Liver (tissue), 9 donors: Measurements from ENCODE around the gene SPDYE4. TPM values are rescaled to one million over a fixed set of nuclear protein-coding genes. Genes with fewer than 3 reads are reported as not detected.

Experiments used
- DNase-seq: peaks from one replicate; pipeline ENCODE4 v3.0.0-alpha.2; 2017; ENCODE audit warnings: low spot score
- H3K27ac ChIP-seq, 2 donors: one replicate each; pipeline ENCODE4 v1.7.0; 2013; ENCODE audit warnings: inconsistent platforms in 2 of 2, low read length in 2 of 2, control low read depth in 1 of 2, low read depth in 1 of 2, mild to moderate bottlenecking in 1 of 2
- H3K27me3 ChIP-seq, 4 donors: one replicate each; pipeline versions ENCODE4 v1.6.1 to v1.7.0; 2013; ENCODE audit warnings: low read length in 3 of 4, inconsistent platforms in 1 of 4, mild to moderate bottlenecking in 1 of 4, moderate library complexity in 1 of 4; ENCODE audit not compliant: control insufficient read depth in 4 of 4, insufficient read depth in 4 of 4
- H3K36me3 ChIP-seq, 4 donors: one replicate each; pipeline versions ENCODE4 v1.6.1 to v1.7.0; 2013; ENCODE audit warnings: low read length in 3 of 4, mild to moderate bottlenecking in 3 of 4, low read depth in 1 of 4, moderate library complexity in 1 of 4; ENCODE audit not compliant: control insufficient read depth in 4 of 4, insufficient read depth in 3 of 4
- H3K4me1 ChIP-seq, 4 donors: one replicate each; pipeline versions ENCODE4 v1.6.1 to v1.7.0; 2013; ENCODE audit warnings: low read length in 3 of 4, mild to moderate bottlenecking in 3 of 4, moderate library complexity in 1 of 4; ENCODE audit not compliant: control insufficient read depth in 4 of 4, insufficient read depth in 4 of 4
- H3K4me3 ChIP-seq, 3 donors: one replicate each; pipeline versions ENCODE4 v1.6.1 to v1.7.0; 2013; ENCODE audit warnings: low read length in 3 of 3, control low read depth in 1 of 3, low read depth in 1 of 3, mild to moderate bottlenecking in 1 of 3
- H3K9ac ChIP-seq, 2 donors: one replicate each; pipeline ENCODE4 v1.7.0; 2013; ENCODE audit warnings: low read length in 2 of 2, mild to moderate bottlenecking in 2 of 2, moderate library complexity in 2 of 2, control low read depth in 1 of 2, low read depth in 1 of 2
- H3K9me3 ChIP-seq, 4 donors: one replicate each; pipeline versions ENCODE4 v1.6.1 to v1.7.0; 2013; ENCODE audit warnings: low read length in 3 of 4; ENCODE audit not compliant: control insufficient read depth in 4 of 4
- ATF3 ChIP-seq: IDR thresholded peaks from 2 replicates; pipeline ENCODE4 v1.6.1; 2016; ENCODE audit warnings: antibody characterized with exemption
- CTCF ChIP-seq: fragments of 150-350 bp; IDR thresholded peaks from 2 replicates; pipeline ENCODE4 v1.5.1; 2017; ENCODE audit warnings: improper control_type of control experiment, low read depth, low read length; ENCODE audit not compliant: missing input control
- EGR1 ChIP-seq, 2 donors: IDR thresholded peaks; 2 replicates each; pipeline ENCODE4 v1.6.1; 2016 to 2018; ENCODE audit warnings: antibody characterized with exemption in 2 of 2, low read depth in 2 of 2
- FOXA1 ChIP-seq: IDR thresholded peaks from 2 replicates; pipeline ENCODE4 v1.6.1; 2016; ENCODE audit warnings: antibody characterized with exemption
- FOXA2 ChIP-seq: IDR thresholded peaks from 2 replicates; pipeline ENCODE4 v1.6.1; 2016; ENCODE audit warnings: antibody characterized with exemption
- GABPA ChIP-seq, 2 donors: IDR thresholded peaks in 1 of 2; conservative IDR thresholded peaks in 1 of 2; 2 replicates each; pipeline ENCODE4 v1.6.1; 2016; ENCODE audit warnings: antibody characterized with exemption in 2 of 2, mild to moderate bottlenecking in 1 of 2, moderate library complexity in 1 of 2
- HNF4A ChIP-seq, 2 donors: conservative IDR thresholded peaks; 2 replicates each; pipeline ENCODE4 v1.6.1; 2016; ENCODE audit warnings: antibody characterized with exemption in 2 of 2, mild to moderate bottlenecking in 2 of 2
- HNF4G ChIP-seq: IDR thresholded peaks from 2 replicates; pipeline ENCODE4 v1.6.1; 2016; ENCODE audit warnings: antibody characterized with exemption
- JUND ChIP-seq, 2 donors: IDR thresholded peaks; 2 replicates each; pipeline ENCODE4 v1.6.1; 2016; ENCODE audit warnings: antibody characterized with exemption in 2 of 2
- MAX ChIP-seq: IDR thresholded peaks from 2 replicates; pipeline ENCODE4 v1.6.1; 2016; ENCODE audit warnings: antibody characterized with exemption
- NR2F2 ChIP-seq: IDR thresholded peaks from 2 replicates; pipeline ENCODE4 v1.6.1; 2016; ENCODE audit warnings: antibody characterized with exemption
- RAD21 ChIP-seq, 2 donors: IDR thresholded peaks; 2 replicates each; pipeline ENCODE4 v1.6.1; 2016; ENCODE audit warnings: antibody characterized with exemption in 2 of 2, mild to moderate bottlenecking in 2 of 2
- REST ChIP-seq: IDR thresholded peaks from 2 replicates; pipeline ENCODE4 v1.6.1; 2016; ENCODE audit warnings: antibody characterized with exemption, mild to moderate bottlenecking
- RXRA ChIP-seq, 2 donors: IDR thresholded peaks; 2 replicates each; pipeline ENCODE4 v1.6.1; 2017 to 2018; ENCODE audit warnings: antibody characterized with exemption in 2 of 2, mild to moderate bottlenecking in 1 of 2
- SP1 ChIP-seq: IDR thresholded peaks from 2 replicates; pipeline ENCODE4 v1.6.1; 2018; ENCODE audit warnings: antibody characterized with exemption, mild to moderate bottlenecking
- TAF1 ChIP-seq: conservative IDR thresholded peaks from 2 replicates; pipeline ENCODE4 v1.6.1; 2016; ENCODE audit warnings: antibody characterized with exemption, mild to moderate bottlenecking
- YY1 ChIP-seq: IDR thresholded peaks from 2 replicates; pipeline ENCODE4 v1.6.1; 2016; ENCODE audit warnings: antibody characterized with exemption, mild to moderate bottlenecking
- WGBS: extraction: QIAGEN DNeasy Blood & Tissue Kit; methylation state at CpG from one replicate; pipeline ENCODE4 v1.1.7; 2013; 5-methylcytosine and 5-hydroxymethylcytosine counted together
- polyA plus RNA-seq, 2 donors: library from polyadenylated mRNA; stranded (reverse) in 1 of 2; unstranded in 1 of 2; fragments of 200-250 nt in 1 of 2; fragments of >200 nt in 1 of 2; fragmentation: Nextera tagmentation in 1 of 2; extraction: Ambion mirVana in 1 of 2; gene quantifications; one replicate each; pipeline versions ENCODE4 v1.2.1 to v1.2.3, GENCODE V29; 2013 to 2015
- total RNA-seq, 2 donors: library from RNA; depleted of rRNA; stranded (reverse); fragments of >200 nt; gene quantifications; one replicate each; pipeline ENCODE4 v1.2.3, GENCODE V29; 2014
- TF ChIP-seq, protein P1 (sequence below): IDR thresholded peaks from 2 replicates; pipeline ENCODE4 v1.6.1; 2016; ENCODE audit warnings: antibody characterized with exemption
- donor health status: healthy.
- donor health status: healthy.
- donor health status: healthy.
- donor health status: healthy.
- donor health status: healthy.

The SPDYE4 gene
- total and polyA plus RNA-seq, 4 donors = not detected

DNA sequence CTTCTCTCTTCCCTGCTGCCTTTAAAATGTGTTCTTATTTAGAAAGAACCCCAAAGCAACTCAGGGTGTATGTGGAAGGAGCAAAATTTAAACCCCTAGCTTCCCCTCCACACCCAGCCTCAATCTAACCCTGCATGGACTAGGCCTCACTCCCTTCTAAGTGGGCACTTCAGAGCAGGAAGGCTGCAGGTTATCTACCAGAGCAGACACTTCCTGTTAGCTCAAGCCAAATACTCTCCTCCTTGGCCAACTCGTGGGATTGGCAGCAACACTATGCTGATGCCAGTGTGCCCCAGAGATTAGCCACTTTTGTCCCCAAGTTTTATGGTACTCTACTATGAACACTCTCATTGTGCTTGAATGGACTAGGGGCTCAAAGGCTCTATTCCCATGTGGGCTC is 49.3 kb downstream of the SPDYE4 start (continued):
- TF ChIP-seq REST = no peak

- Histone ChIP-seq H3K9ac (no peak overlapping the region), H3K27me3 (no peaks in the 10 kb centered on the region), H3K4me1 (peaks cover 3 to 10% (median 7%) of the 10 kb centered on the region in 4 donors), H3K36me3 (no peaks in the 10 kb centered on the region), H3K4me3 (no peak overlapping the region), H3K27ac (no peak overlapping the region), H3K9me3 (no peaks in the 10 kb centered on the region)
- TF ChIP-seq HNF4A (conservative IDR thresholded peaks at IDR 0.05) = no peak
- TF ChIP-seq NR2F2 = peak; percentile 85
- no peak for TF ChIP-seq EGR1 (IDR thresholded peaks at IDR 0.05; ENCODE audit: low read depth in 2 of 2)
- TF ChIP-seq, protein P1, sequence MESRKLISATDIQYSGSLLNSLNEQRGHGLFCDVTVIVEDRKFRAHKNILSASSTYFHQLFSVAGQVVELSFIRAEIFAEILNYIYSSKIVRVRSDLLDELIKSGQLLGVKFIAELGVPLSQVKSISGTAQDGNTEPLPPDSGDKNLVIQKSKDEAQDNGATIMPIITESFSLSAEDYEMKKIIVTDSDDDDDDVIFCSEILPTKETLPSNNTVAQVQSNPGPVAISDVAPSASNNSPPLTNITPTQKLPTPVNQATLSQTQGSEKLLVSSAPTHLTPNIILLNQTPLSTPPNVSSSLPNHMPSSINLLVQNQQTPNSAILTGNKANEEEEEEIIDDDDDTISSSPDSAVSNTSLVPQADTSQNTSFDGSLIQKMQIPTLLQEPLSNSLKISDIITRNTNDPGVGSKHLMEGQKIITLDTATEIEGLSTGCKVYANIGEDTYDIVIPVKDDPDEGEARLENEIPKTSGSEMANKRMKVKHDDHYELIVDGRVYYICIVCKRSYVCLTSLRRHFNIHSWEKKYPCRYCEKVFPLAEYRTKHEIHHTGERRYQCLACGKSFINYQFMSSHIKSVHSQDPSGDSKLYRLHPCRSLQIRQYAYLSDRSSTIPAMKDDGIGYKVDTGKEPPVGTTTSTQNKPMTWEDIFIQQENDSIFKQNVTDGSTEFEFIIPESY = no peak
- TF ChIP-seq RAD21 (IDR thresholded peaks at IDR 0.05) = peak in 1 of 2 donors; percentile 24
- TF ChIP-seq YY1 = no peak
- no peak for TF ChIP-seq FOXA2
- peak; percentile 42 for TF ChIP-seq SP1
- no peak for TF ChIP-seq FOXA1
- TF ChIP-seq REST = no peak
- no peak for TF ChIP-seq ATF3
- no peak for TF ChIP-seq GABPA (IDR thresholded peaks at IDR 0.05 in 1 of 2, conservative IDR thresholded peaks at IDR 0.05 in 1 of 2)
- TF ChIP-seq RXRA (IDR thresholded peaks at IDR 0.05) = peak; percentile 46 to 50
- no peak for TF ChIP-seq MAX
- TF ChIP-seq HNF4G = no peak
- TF ChIP-seq JUND (IDR thresholded peaks at IDR 0.05) = no peak
- TF ChIP-seq TAF1 = no peak
- TF ChIP-seq CTCF = no peak
- no peak for DNase-seq
- 60% methylated on average over 5 of the region's 5 CpGs for WGBS
Measured at GRCh38 chr17:8708025-8708461, 50.3 kb downstream of the SPDYE4 start.
